ENCODE results near the gene NUP160. TPM values are rescaled to one million over a fixed set of nuclear protein-coding genes. Genes with fewer than 3 reads are reported as not detected.

Gene NUP160
- total and polyA plus RNA-seq, 2 of the 13 experiments (the other 11 are each of a cell fraction or from before 2014, with no cell fraction given) = 28.3 to 43.5 TPM

- ChIA-PET CTCF (ENCODE audit: low intra/inter-chr PET ratio, low total read pairs) (no interaction called here), POLR2A (no interaction called here)
- in situ Hi-C loops (cut with HindIII; ENCODE audit: extremely low pct_ligation_motif_present, low pct_unique_long_range_greater_than_20kb) (no loop called here), intact Hi-C loops (cut with micrococcal nuclease; ENCODE audit: unreplicated experiment) (no loop called here)
- Histone ChIP-seq H3K4me3 (replicated peaks in 1 of 3; ENCODE audit: insufficient read depth in 1 of 3, low read depth in 2 of 3, low read length in 3 of 3) (no peak overlapping the region), H3K4me1 (ENCODE audit: insufficient read depth, low read length) (peaks cover 12% of the 10 kb centered on the region), H3K36me3 (replicated peaks in 1 of 2; ENCODE audit: control insufficient read depth in 1 of 2, insufficient read depth in 2 of 2, low read length in 2 of 2) (no peaks in the 10 kb centered on the region), H3K9ac (ENCODE audit: insufficient read depth, low read depth, low read length) (no peak overlapping the region), H3K27me3 (ENCODE audit: control insufficient read depth in 1 of 2, insufficient read depth in 2 of 2, low read length in 2 of 2) (no peaks in the 10 kb centered on the region), H3K79me2 (ENCODE audit: insufficient read depth, low read length) (no peaks in the 10 kb centered on the region), H3K9me3 (ENCODE audit: low read length) (no peaks in the 10 kb centered on the region), H3K27ac (ENCODE audit: extremely low read length, insufficient read depth, low read length) (no peak overlapping the region), H3K4me2 (ENCODE audit: low read depth, low read length) (no peak overlapping the region), H4K20me1 (ENCODE audit: insufficient read depth, low read length) (no peaks in the 10 kb centered on the region), H2AFZ (ENCODE audit: low read length) (no peak overlapping the region)
- BruUV-seq (replicated peaks) = no TSS peak
- no peak for DNase-seq (ENCODE audit: low spot score)
- TF ChIP-seq KDM1A (CRISPR knock-in tag; IDR thresholded peaks at IDR 0.05) (no peak), ATF3 (CRISPR knock-in tag; IDR thresholded peaks at IDR 0.05) (no peak), NFAT5 (CRISPR knock-in tag; IDR thresholded peaks at IDR 0.05) (no peak), ZNF326 (CRISPR knock-in tag; IDR thresholded peaks at IDR 0.05; ENCODE audit: borderline replicate concordance) (no peak), ZBTB7B (CRISPR knock-in tag; IDR thresholded peaks at IDR 0.05) (no peak), FOXP1 (IDR thresholded peaks at IDR 0.05) (no peak), FOXP1 (CRISPR knock-in tag; IDR thresholded peaks at IDR 0.05) (no peak), ZNF33B (CRISPR knock-in tag; IDR thresholded peaks at IDR 0.05) (no peak), ELF4 (CRISPR knock-in tag; IDR thresholded peaks at IDR 0.05; ENCODE audit: borderline replicate concordance) (no peak), TBP (CRISPR knock-in tag; IDR thresholded peaks at IDR 0.05) (no peak), ZNF629 (CRISPR knock-in tag; conservative IDR thresholded peaks at IDR 0.05) (no peak), BORCS8-MEF2B (CRISPR knock-in tag; IDR thresholded peaks at IDR 0.05) (no peak), SIX1 (CRISPR knock-in tag; IDR thresholded peaks at IDR 0.05; ENCODE audit: borderline replicate concordance) (no peak), ZNF556 (CRISPR knock-in tag; IDR thresholded peaks at IDR 0.05; ENCODE audit: borderline replicate concordance) (no peak), ASH2L (IDR thresholded peaks at IDR 0.05; ENCODE audit: insufficient read length, low read depth, low read length) (no peak)
- 48% methylated on average over 5 of the region's 5 CpGs for WGBS (ENCODE audit: low lambda C conversion rate)
- no peak for FAIRE-seq
- no peak for ATAC-seq
These were observed 39.9 kb upstream of the NUP160 start for GRCh38 chr11:47887910-47888569.

All from HepG2 (cell line).